ENCODE measurements around the gene ADCY9. TPM values are rescaled to one million over a fixed set of nuclear protein-coding genes. Genes with fewer than 3 reads are reported as not detected.
"Not testable (repeated sequence)": the region's sequence is repeated elsewhere in the genome, so short reads cannot be mapped to it uniquely, and the experiment has no call there.

The ADCY9 gene
- total and polyA plus RNA-seq, 4 donors, result 7.9 to 40.1 (median 24.7) TPM

- 4% methylated on average over 9 of the region's 9 CpGs for WGBS, 2 donors
- Histone ChIP-seq H3K27me3 (ENCODE audit: control insufficient read depth in 1 of 2, insufficient read depth in 2 of 2, low read length in 1 of 2) (no peaks in the 10 kb centered on the region), H3K4me1 (ENCODE audit: control insufficient read depth in 1 of 2, insufficient read depth in 2 of 2, low read length in 2 of 2) (peaks cover 0 to 2% of the 10 kb centered on the region in 2 donors), H3K9me3 (ENCODE audit: control insufficient read depth, low read length) (no peaks in the 10 kb centered on the region), H3K36me3 (ENCODE audit: control insufficient read depth in 1 of 2, insufficient read depth in 2 of 2, low read length in 1 of 2) (no peaks in the 10 kb centered on the region), H3K27ac (ENCODE audit: low read depth in 1 of 2, low read length in 2 of 2) (peak overlapping the region in 1 of 2 donors; percentile 90), H3K4me3 (ENCODE audit: low read length in 2 of 2) (no peak overlapping the region)
- ATAC-seq (ENCODE audit: low FRiP score) (peak; percentile 91), DNase-seq (peak; percentile 94)
- intact Hi-C loops (cut with DNase I), result loop anchor here in 1 of 2 donors (10.0 kb wide), 1 partner anchor 362 kb away; the partner anchor contains the start of gene GLIS2
Observed at GRCh38 chr16:3952737-3953131, 163.5 kb downstream of the ADCY9 start.

DNA sequence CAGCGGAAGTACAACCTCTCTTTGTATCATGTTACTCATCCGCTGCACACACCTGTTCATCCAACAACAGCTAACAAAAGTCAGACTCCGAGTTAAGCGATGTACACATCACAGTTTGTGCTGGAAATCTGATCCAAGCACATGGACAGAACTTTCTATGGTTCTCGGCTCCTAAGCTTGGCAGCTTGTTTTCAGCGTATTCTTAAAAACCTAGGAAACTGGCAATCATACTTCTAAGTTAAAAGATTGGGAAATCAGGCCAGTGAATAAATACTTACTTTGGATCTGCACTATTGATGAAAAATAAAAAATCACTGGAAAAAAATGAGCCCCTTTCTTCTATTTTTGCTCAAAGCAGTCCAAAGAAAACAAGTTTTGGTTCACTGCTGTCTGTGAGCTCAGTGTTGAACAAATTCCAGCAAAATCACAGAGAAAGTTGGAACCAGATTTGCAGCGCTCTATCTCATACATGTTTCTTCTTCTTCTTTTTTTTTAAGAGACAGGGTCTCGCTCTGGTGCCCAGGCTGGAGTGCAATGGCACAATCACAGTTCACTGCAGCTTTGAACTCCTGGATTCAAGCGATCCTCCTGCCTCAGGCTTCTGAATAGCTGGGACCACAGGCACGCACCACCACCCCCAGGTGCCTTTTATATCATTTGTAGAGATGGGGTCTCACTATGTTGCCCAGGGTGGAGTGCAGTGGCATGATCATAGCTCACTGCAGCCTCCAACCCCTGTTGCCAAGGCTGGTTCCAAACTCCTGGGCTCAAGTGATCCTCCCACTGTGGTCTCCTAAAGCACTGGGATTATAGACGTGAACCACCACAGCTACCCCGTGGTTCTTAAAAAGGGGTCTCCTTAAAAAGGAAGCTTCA lies 164.1 kb downstream of the ADCY9 start:
- Histone ChIP-seq H3K36me3 (ENCODE audit: control insufficient read depth in 1 of 2, insufficient read depth in 2 of 2, low read length in 1 of 2) (no peaks in the 10 kb centered on the region), H3K4me3 (ENCODE audit: low read length in 2 of 2) (no peak overlapping the region), H3K4me1 (ENCODE audit: control insufficient read depth in 1 of 2, insufficient read depth in 2 of 2, low read length in 2 of 2) (peaks cover 0 to 2% of the 10 kb centered on the region in 2 donors), H3K27ac (ENCODE audit: low read depth in 1 of 2, low read length in 2 of 2) (peak overlapping the region; percentile 49 to 90), H3K9me3 (ENCODE audit: control insufficient read depth, low read length) (no peaks in the 10 kb centered on the region), H3K27me3 (ENCODE audit: control insufficient read depth in 1 of 2, insufficient read depth in 2 of 2, low read length in 1 of 2) (no peaks in the 10 kb centered on the region)
- intact Hi-C loops (cut with DNase I), result loop anchor here in 1 of 2 donors (10.0 kb wide), 1 partner anchor 363 kb away; the partner anchor contains the start of gene GLIS2
- ATAC-seq (ENCODE audit: low FRiP score), result peak; percentile 56
- no peak for DNase-seq
- 7 to 8% methylated on average over 12 of the region's 12 CpGs for WGBS, 2 donors

DNA sequence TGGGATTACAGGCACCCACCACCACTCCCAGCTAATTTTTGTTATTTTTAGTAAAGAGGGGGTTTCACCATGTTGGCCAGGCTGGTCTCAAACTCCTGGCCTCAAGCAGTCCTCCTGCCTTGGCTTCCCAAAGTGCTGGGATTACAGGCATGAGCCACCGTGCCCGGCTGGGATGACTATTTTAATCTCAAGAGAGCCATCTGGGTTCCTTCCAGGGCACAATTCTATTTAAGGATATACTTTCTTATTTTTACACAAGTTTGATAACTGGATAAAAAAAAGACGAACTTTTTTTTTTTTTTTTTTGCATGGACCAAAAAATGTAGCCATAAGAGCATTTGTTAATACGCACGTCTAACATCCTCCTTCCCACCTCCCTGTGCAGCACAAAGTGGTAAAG lies 164.9 kb downstream of the ADCY9 start:
- peak; percentile 49 for ATAC-seq (ENCODE audit: low FRiP score)
- H3K9me3 ChIP-seq (ENCODE audit: control insufficient read depth, low read length); H3K27me3 ChIP-seq (ENCODE audit: control insufficient read depth in 1 of 2, insufficient read depth in 2 of 2, low read length in 1 of 2); DNase-seq; H3K36me3 ChIP-seq (ENCODE audit: control insufficient read depth in 1 of 2, insufficient read depth in 2 of 2, low read length in 1 of 2); H3K4me1 ChIP-seq (ENCODE audit: control insufficient read depth in 1 of 2, insufficient read depth in 2 of 2, low read length in 2 of 2); H3K4me3 ChIP-seq (ENCODE audit: low read length in 2 of 2): not testable (repeated sequence)
- H3K27ac ChIP-seq (ENCODE audit: low read depth in 1 of 2, low read length in 2 of 2), result peak overlapping the region; percentile 49 to 76
- intact Hi-C loops (cut with DNase I), result loop anchor here in 1 of 2 donors (10.0 kb wide), 1 partner anchor 363 kb away; the partner anchor contains the start of gene GLIS2
- WGBS, 2 donors, result 3 to 6% methylated on average over 5 of the region's 5 CpGs

GRCh38 chr16:3950343-3951193 lies 165.7 kb downstream of the ADCY9 start:
- peak overlapping the region; percentile 28 to 31 for H3K4me3 ChIP-seq (ENCODE audit: low read length in 2 of 2)
- peak overlapping the region; percentile 91 to 99 for H3K27ac ChIP-seq (ENCODE audit: low read depth in 1 of 2, low read length in 2 of 2)
- ATAC-seq (ENCODE audit: low FRiP score) (peak; percentile 71), DNase-seq (peak; percentile 93 to 94)
- H3K9me3 ChIP-seq (ENCODE audit: control insufficient read depth, low read length), result no peaks in the 10 kb centered on the region
- intact Hi-C loops (cut with DNase I), result loop anchor here in 1 of 2 donors (10.0 kb wide), 1 partner anchor 364 kb away; the partner anchor contains the start of gene GLIS2
- WGBS, 2 donors, result 5% methylated on average over 32 of the region's 32 CpGs
- peaks cover 0 to 2% of the 10 kb centered on the region in 2 donors for H3K4me1 ChIP-seq (ENCODE audit: control insufficient read depth in 1 of 2, insufficient read depth in 2 of 2, low read length in 2 of 2)
- H3K36me3 ChIP-seq (ENCODE audit: control insufficient read depth in 1 of 2, insufficient read depth in 2 of 2, low read length in 1 of 2), result no peaks in the 10 kb centered on the region
- H3K27me3 ChIP-seq (ENCODE audit: control insufficient read depth in 1 of 2, insufficient read depth in 2 of 2, low read length in 1 of 2), result no peaks in the 10 kb centered on the region

- Histone ChIP-seq H3K4me3 (ENCODE audit: low read length in 2 of 2) (peak overlapping the region; percentile 28 to 31), H3K27ac (ENCODE audit: low read depth in 1 of 2, low read length in 2 of 2) (peak overlapping the region; percentile 84 to 99), H3K27me3 (ENCODE audit: control insufficient read depth in 1 of 2, insufficient read depth in 2 of 2, low read length in 1 of 2) (no peaks in the 10 kb centered on the region), H3K9me3 (ENCODE audit: control insufficient read depth, low read length) (no peaks in the 10 kb centered on the region), H3K36me3 (ENCODE audit: control insufficient read depth in 1 of 2, insufficient read depth in 2 of 2, low read length in 1 of 2) (no peaks in the 10 kb centered on the region), H3K4me1 (ENCODE audit: control insufficient read depth in 1 of 2, insufficient read depth in 2 of 2, low read length in 2 of 2) (peaks cover 0 to 2% of the 10 kb centered on the region in 2 donors)
- ATAC-seq (ENCODE audit: low FRiP score) (no peak), DNase-seq (no peak)
- intact Hi-C loops (cut with DNase I), result loop anchor here in 1 of 2 donors (10.0 kb wide), 1 partner anchor 365 kb away; the partner anchor contains the start of gene GLIS2
- WGBS, 2 donors, result 8 to 11% methylated on average over 9 of the region's 9 CpGs
Observed at GRCh38 chr16:3949946-3950342, 166.3 kb downstream of the ADCY9 start.

DNA sequence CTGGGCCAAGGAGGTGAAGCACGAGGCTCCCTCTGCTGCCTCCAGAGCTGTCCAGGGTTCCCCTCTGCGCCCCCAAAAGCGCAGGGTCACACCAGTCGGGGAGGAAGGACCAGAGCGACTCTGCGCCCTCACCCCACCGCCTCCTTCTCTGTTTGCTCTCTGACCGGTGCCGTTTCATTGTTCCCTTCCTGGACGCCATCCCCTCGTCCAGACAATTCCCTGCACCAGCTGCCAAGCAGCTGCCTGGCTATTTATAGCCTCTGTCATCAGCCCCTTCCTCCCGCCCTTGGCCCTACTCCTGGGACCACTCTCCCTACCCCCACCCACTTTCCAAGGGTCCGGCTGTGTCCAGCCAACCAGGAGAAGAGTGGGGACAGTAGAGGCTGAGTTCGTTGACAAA lies 167.0 kb downstream of the ADCY9 start:
- Histone ChIP-seq H3K27me3 (ENCODE audit: control insufficient read depth in 1 of 2, insufficient read depth in 2 of 2, low read length in 1 of 2) (no peaks in the 10 kb centered on the region), H3K4me3 (ENCODE audit: low read length in 2 of 2) (peak overlapping the region; percentile 18 to 59), H3K36me3 (ENCODE audit: control insufficient read depth in 1 of 2, insufficient read depth in 2 of 2, low read length in 1 of 2) (no peaks in the 10 kb centered on the region), H3K9me3 (ENCODE audit: control insufficient read depth, low read length) (no peaks in the 10 kb centered on the region), H3K27ac (ENCODE audit: low read depth in 1 of 2, low read length in 2 of 2) (peak overlapping the region; percentile 68 to 84), H3K4me1 (ENCODE audit: control insufficient read depth in 1 of 2, insufficient read depth in 2 of 2, low read length in 2 of 2) (peaks cover 0 to 2% of the 10 kb centered on the region in 2 donors)
- intact Hi-C loops (cut with DNase I), result no loop called here
- ATAC-seq (ENCODE audit: low FRiP score), result no peak
- 1 to 5% methylated on average over 12 to 14 of the region's 14 CpGs for WGBS, 2 donors
- DNase-seq, result no peak

GRCh38 chr16:3948378-3948995 lies 167.8 kb downstream of the ADCY9 start:
- Histone ChIP-seq H3K27me3 (ENCODE audit: control insufficient read depth in 1 of 2, insufficient read depth in 2 of 2, low read length in 1 of 2) (no peaks in the 10 kb centered on the region), H3K4me3 (ENCODE audit: low read length in 2 of 2) (peak overlapping the region in 1 of 2 donors; percentile 59), H3K9me3 (ENCODE audit: control insufficient read depth, low read length) (no peaks in the 10 kb centered on the region), H3K4me1 (ENCODE audit: control insufficient read depth in 1 of 2, insufficient read depth in 2 of 2, low read length in 2 of 2) (peaks cover 0 to 2% of the 10 kb centered on the region in 2 donors), H3K27ac (ENCODE audit: low read depth in 1 of 2, low read length in 2 of 2) (peak overlapping the region in 1 of 2 donors; percentile 68), H3K36me3 (ENCODE audit: control insufficient read depth in 1 of 2, insufficient read depth in 2 of 2, low read length in 1 of 2) (no peaks in the 10 kb centered on the region)
- intact Hi-C loops (cut with DNase I), result no loop called here
- no peak for ATAC-seq (ENCODE audit: low FRiP score)
- 82 to 84% methylated on average over 17 of the region's 17 CpGs for WGBS, 2 donors
- DNase-seq, result no peak

DNA sequence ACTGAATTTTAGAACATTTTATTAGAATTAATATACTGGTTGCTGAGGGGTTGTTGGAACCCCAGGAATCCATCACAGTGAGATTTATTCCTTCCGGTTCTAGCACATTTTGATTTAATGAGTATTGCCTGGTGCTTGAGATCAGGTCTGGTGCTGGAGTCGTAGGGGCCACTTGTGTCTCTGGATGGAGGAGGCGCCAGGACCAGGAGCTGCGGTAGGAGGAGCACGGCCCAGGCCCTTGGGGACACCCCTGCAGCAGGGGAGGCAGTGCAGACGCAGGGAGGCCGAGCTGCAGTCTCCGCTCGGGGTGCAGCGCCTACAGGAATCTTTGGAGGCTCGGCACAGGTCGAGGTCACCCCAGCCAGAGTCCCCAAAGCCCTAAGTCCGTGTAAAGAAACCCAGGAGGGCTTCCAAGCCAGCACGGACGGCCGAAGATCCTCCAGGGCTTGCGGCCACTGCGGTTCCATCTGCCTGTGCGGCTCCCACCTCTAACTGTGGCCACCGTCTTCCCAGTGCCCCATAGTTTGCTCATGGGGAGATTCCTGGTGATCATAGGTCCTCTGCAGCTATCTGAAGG lies 169.6 kb downstream of the ADCY9 start:
- H3K27me3 ChIP-seq (ENCODE audit: control insufficient read depth in 1 of 2, insufficient read depth in 2 of 2, low read length in 1 of 2), result no peaks in the 10 kb centered on the region
- 85 to 86% methylated on average over 20 of the region's 20 CpGs for WGBS, 2 donors
- ATAC-seq (ENCODE audit: low FRiP score) (no peak), DNase-seq (no peak)
- peaks cover 0 to 2% of the 10 kb centered on the region in 2 donors for H3K4me1 ChIP-seq (ENCODE audit: control insufficient read depth in 1 of 2, insufficient read depth in 2 of 2, low read length in 2 of 2)
- H3K27ac ChIP-seq (ENCODE audit: low read depth in 1 of 2, low read length in 2 of 2), result peak overlapping the region in 1 of 2 donors; percentile 18
- no peak overlapping the region for H3K4me3 ChIP-seq (ENCODE audit: low read length in 2 of 2)
- H3K36me3 ChIP-seq (ENCODE audit: control insufficient read depth in 1 of 2, insufficient read depth in 2 of 2, low read length in 1 of 2), result no peaks in the 10 kb centered on the region
- no peaks in the 10 kb centered on the region for H3K9me3 ChIP-seq (ENCODE audit: control insufficient read depth, low read length)
- intact Hi-C loops (cut with DNase I), result no loop called here
